K562 (cell line): ENCODE data around the gene UBE2D2. TPM values are rescaled to one million over a fixed set of nuclear protein-coding genes. Genes with fewer than 3 reads are reported as not detected.
A peak's percentile ranks its signal among the peaks of the same experiment; 100 is the strongest.

Source experiments
- ARID1B ChIP-seq: fragments of 450-650 bp; IDR thresholded peaks from 2 replicates; pipeline ENCODE4 v1.6.1; 2016; ENCODE audit warnings: antibody characterized with exemption, mild to moderate bottlenecking, inconsistent platforms
- ARID2 ChIP-seq: fragments of 450-650 bp; IDR thresholded peaks from 2 replicates; pipeline ENCODE4 v1.6.1; 2017; ENCODE audit warnings: antibody characterized with exemption, mild to moderate bottlenecking
- CHD7 ChIP-seq: fragments of 200-600 bp; sonication (generic); IDR thresholded peaks from one replicate; pipeline ENCODE4 v1.6.1; 2012; ENCODE audit warnings: mild to moderate bottlenecking, low read depth, low read length, inconsistent platforms
- GTF2A2 ChIP-seq: IDR thresholded peaks from 2 replicates; pipeline ENCODE4 v1.6.1; 2016; ENCODE audit warnings: mild to moderate bottlenecking, missing genetic modification characterization, missing compliant biosample characterization
- HDAC3 ChIP-seq: fragments of 450-650 bp; IDR thresholded peaks from 2 replicates; pipeline ENCODE4 v1.6.1; 2018; ENCODE audit warnings: borderline replicate concordance, mild to moderate bottlenecking, moderate library complexity; ENCODE audit not compliant: partially characterized antibody
- HOXB6 ChIP-seq: fragments of 250-450 bp; sonication (Bioruptor Pico); IDR thresholded peaks from 2 replicates; pipeline ENCODE4 v1.5.1; 2022; ENCODE audit warnings: mild to moderate bottlenecking, borderline replicate concordance
- KLF6 ChIP-seq: fragments of 250-450 bp; sonication (Bioruptor Pico); IDR thresholded peaks from 2 replicates; pipeline ENCODE4 v1.4.0; 2020; ENCODE audit warnings: mild to moderate bottlenecking, moderate library complexity, borderline replicate concordance
- LARP7 ChIP-seq: fragments of 450-650 bp; IDR thresholded peaks from 2 replicates; pipeline ENCODE4 v1.6.1; 2016
- MCM2 ChIP-seq: fragments of 450-650 bp; IDR thresholded peaks from 2 replicates; pipeline ENCODE4 v1.6.1; 2017; ENCODE audit warnings: low read depth, mild to moderate bottlenecking
- SLC30A9 ChIP-seq: fragments of 250-450 bp; sonication (Bioruptor Pico); IDR thresholded peaks from 2 replicates; pipeline ENCODE4 v1.8.0; 2022; ENCODE audit warnings: mild to moderate bottlenecking, moderate library complexity
- SMAD3 ChIP-seq: fragments of 450-650 bp; formaldehyde crosslinking; conservative IDR thresholded peaks from 2 replicates; pipeline ENCODE4 v1.4.0; 2020; ENCODE audit warnings: mild to moderate bottlenecking
- SMAD4 ChIP-seq: fragments of 250-450 bp; sonication (Bioruptor Pico); conservative IDR thresholded peaks from 2 replicates; pipeline ENCODE4 v1.8.0; 2021; ENCODE audit warnings: inconsistent platforms, mild to moderate bottlenecking, moderate library complexity
- SOX6 ChIP-seq: fragments of 450-650 bp; IDR thresholded peaks from 2 replicates; pipeline ENCODE4 v1.6.1; 2014; ENCODE audit warnings: mild to moderate bottlenecking
- SRF ChIP-seq, 2 experiments: fragments of 250-450, 450-650 bp in 1 of 2; sonication (Bioruptor Pico) in 1 of 2; sonication (generic) in 1 of 2; formaldehyde crosslinking; IDR thresholded peaks; 2 replicates each; pipeline versions ENCODE4 v1.5.0 to v1.5.1; 2020 to 2022; ENCODE audit warnings: mild to moderate bottlenecking in 1 of 2, missing genetic modification reagents in 1 of 2
- TEAD1 ChIP-seq, 2 experiments: fragments of 450-650 bp in 1 of 2; sonication (generic) in 1 of 2; formaldehyde crosslinking; IDR thresholded peaks; 2 replicates each; pipeline versions ENCODE4 v1.4.0 to v1.8.0; 2020 to 2022; ENCODE audit warnings: mild to moderate bottlenecking in 2 of 2, missing genetic modification reagents in 1 of 2
- ZBTB17 ChIP-seq: fragments of 450-650 bp; formaldehyde crosslinking; IDR thresholded peaks from 2 replicates; pipeline ENCODE4 v1.4.0; 2020; ENCODE audit warnings: mild to moderate bottlenecking
- ZBTB7A ChIP-seq: IDR thresholded peaks from 2 replicates; pipeline ENCODE4 v1.6.1; 2011; ENCODE audit warnings: low read depth, mild to moderate bottlenecking, low read length, moderate library complexity, borderline replicate concordance; ENCODE audit not compliant: control insufficient read depth
- ZNF24 ChIP-seq: fragments of 450-650 bp; IDR thresholded peaks from 2 replicates; pipeline ENCODE4 v1.6.1; 2016
- ZNF77 ChIP-seq: fragments of 250-450 bp; sonication (Bioruptor Pico); IDR thresholded peaks from 2 replicates; pipeline ENCODE4 v1.5.0; 2020
- polyA plus RNA-seq, 8 experiments: library from polyadenylated mRNA; depleted of rRNA in 4 of 8; stranded (reverse) in 5 of 8; unstranded in 3 of 8; fragments of >200 nt; fragmentation: Nextera tagmentation in 2 of 8; fragmentation: Illumina TruSeq in 1 of 8; extraction: Ambion mirVana in 2 of 8; extraction: Trizol in 1 of 8; gene quantifications; 2 replicates each; pipeline versions ENCODE4 v1.2.1 to v1.2.3, GENCODE V29; 2011 to 2014; ENCODE audit warnings: inconsistent platforms in 1 of 8, missing spikeins in 1 of 8
- total RNA-seq, 7 experiments: library from RNA; depleted of rRNA in 6 of 7; stranded (reverse); fragments of >200 nt in 6 of 7; fragmentation: Illumina TruSeq in 2 of 7; extraction: Trizol in 2 of 7; gene quantifications; 2 replicates each; pipeline versions ENCODE4 v1.2.1 to v1.2.3, GENCODE V29; 2011 to 2021; ENCODE audit warnings: low replicate concordance in 1 of 7

The UBE2D2 gene
- total and polyA plus RNA-seq, 9 of the 15 experiments (the other 6 are each of a cell fraction or from before 2014, with no cell fraction given): 53.6 to 198 (median 122) TPM

- TF ChIP-seq HDAC3 (peak; percentile 95), ARID1B (peak; percentile 99), MCM2 (no peak), ZBTB17 (CRISPR knock-in tag) (0 out of 2 replicates have a peak, but pooled peaks have one; percentile 11), ZBTB7A (peak; percentile 98; the same call in 1 of the 2 replicates), LARP7 (no peak), CHD7 (no peak), SLC30A9 (CRISPR knock-in tag) (no peak), SMAD3 (CRISPR knock-in tag) (peak; percentile 86), KLF6 (peak; percentile 69; the same call in 1 of the 2 replicates), ZNF77 (no peak), SMAD4 (CRISPR knock-in tag) (peak; percentile 99), ZNF24 (peak; percentile 59), HOXB6 (CRISPR knock-in tag) (no peak), GTF2A2 (tag) (no peak), SRF (CRISPR knock-in tag; IDR thresholded peaks at IDR 0.05) (peak in 1 of 2 experiments; percentile 76; a peak in 1 of 4 replicates), ARID2 (0 out of 2 replicates have a peak, but pooled peaks have one; percentile 22), SOX6 (peak; percentile 95), TEAD1 (CRISPR knock-in tag; IDR thresholded peaks at IDR 0.05) (peak in 1 of 2 experiments; percentile 51; a peak in 2 of 4 replicates)
Observed at GRCh38 chr5:139669662-139670368, 108.7 kb downstream of the UBE2D2 start (continued).
